CD4-positive, alpha-beta T cell treated with Interleukin-10 for 1 hour (primary cell): ENCODE data around the gene ANGEL1.
A peak's percentile ranks its signal among the peaks of the same experiment; 100 is the strongest.

Source experiments
- DNase-seq: peaks from one replicate; pipeline ENCODE4 v3.0.0-alpha.2; 2020

ANGEL1 gene

DNA sequence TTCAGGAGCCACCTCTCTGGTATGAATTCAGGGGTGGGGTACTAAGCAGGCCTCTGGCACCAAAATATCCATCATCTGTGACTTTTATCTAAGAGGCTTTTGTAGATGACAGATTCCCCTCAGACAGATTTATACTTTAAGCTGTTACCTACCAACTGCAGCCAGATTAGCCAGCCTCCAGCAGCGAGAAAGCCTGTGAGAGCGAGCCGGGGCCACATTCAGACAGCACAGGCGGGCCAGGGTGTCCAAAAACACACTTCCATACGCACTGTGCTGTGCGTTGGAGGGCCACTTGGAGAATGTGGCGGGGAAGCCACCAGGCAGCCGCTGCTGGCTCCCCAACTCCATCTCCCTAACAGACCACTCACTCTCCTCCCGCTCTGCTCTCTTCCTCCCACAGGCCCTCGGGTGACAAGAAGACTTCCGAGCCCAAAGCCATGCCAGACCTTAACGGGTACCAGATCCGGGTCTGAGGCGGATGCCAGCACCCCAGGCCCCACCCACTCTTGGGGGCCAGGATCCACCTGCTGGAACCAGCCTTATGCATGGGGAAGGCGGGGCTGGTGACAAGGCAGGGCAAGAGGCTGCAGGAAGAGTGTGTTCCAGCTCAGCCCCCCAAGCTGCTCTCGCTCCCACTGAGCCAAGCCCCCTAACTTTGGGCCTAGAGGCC lies 34.0 kb downstream of the ANGEL1 start:
- DNase-seq, result no peak

DNA sequence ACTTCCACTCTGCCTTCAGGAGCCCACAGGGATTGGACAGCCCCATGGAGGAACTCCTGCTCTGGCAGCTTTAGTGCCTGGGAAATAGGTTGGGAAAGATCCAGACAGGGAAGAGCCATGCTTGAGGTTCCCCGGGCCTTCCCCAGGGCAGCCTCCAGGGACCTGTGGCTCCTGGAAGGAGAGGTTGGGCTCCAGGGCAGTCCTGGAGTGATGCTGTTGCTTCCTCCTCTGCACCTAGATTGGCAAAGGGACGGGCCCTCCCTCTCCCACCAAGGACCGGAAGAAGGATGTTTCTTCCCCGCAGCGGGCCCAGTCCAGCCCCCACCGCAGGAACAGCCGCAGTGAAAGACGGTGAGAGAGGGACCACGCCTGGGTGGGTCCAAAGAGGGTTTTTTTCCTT lies 35.0 kb downstream of the ANGEL1 start:
- no peak for DNase-seq

DNA sequence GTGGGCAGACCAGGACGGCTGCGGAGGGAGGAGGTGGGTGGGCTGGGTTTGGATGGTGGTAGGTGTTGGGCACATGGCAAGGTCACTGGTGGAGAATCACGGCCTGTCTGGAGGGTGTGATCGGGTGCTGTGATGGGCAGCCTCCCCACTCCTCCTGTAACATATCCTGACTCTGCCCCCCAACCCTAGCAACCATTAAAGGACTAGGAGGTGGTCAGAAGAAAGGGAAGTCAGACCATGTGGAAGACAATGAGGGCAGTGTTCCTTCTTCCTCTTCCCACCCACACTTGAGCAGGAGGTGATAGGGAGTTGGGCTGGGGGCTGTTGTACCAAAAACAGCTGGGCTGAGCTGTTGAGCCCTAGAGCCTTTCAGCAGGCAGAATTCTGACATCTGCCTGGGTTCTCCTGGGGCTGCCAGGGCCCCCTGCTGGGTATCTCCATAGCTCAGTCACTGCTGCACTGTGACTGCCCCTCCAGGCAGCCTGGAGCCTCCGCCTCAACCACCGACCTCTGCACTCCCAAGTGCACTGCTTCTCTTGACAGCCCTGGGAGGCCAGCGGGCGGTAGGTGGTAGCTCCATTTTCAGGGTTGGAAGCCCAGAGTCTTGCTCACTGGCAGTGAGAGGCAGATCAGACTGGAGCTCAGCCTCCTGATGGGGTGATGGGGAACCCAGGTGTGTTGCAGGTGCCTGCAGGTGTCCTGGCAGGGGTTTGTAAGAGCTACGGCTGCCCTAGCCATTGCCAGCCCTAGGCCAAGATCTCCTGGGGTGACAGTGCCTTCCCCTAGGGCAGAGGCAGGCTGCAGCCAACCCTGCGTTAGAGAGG lies 36.0 kb downstream of the ANGEL1 start:
- DNase-seq, result no peak

- DNase-seq, result no peak
Measured at GRCh38 chr14:76775695-76776427, 36.8 kb downstream of the ANGEL1 start.

- DNase-seq, result no peak
Measured at GRCh38 chr14:76774821-76775694, 37.6 kb downstream of the ANGEL1 start.

DNA sequence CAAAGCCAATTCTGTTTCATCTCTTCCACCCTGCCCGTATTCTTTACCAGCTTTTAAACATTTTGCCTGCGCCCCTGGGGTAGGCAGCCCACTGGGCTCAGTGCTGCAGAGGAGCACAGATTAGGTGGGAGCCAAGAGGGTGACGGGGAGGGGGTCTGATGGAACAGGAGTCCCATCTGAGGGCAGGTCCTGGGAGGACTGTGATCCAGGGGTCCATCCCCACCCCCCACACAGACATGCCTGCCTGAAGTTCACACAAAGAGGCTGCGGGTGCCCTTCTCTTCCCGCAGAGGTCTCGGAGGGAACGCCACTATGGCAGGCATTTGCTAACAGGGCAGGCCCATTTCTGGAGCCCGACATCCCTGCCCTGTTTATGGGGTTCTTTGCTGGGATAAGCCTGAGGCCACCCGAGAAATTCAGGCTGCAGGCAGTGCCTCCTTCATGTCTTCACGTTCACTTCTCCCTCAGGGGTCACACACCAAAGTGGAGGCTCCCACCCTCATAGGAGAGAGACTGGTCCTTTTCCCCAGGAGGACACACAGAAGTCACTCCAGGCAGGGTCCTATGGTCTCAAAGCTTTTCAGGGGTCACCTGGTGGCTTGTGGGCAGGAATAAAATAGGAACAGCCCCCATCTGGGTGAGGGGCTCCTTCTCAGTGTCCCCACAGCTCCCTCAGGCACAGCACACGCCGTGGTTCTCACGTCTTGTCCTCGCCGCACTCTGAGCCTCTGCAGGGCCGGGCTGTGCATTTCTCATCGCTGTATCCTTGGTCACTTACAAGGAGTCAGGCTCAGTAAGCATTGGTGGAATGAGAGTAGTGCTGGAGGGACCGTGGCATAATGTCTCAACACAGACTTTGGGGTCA lies 38.5 kb downstream of the ANGEL1 start:
- no peak for DNase-seq

- DNase-seq, result peak; percentile 24
Measured at GRCh38 chr14:76773188-76773885, 39.3 kb downstream of the ANGEL1 start.

- DNase-seq, result no peak
Measured at GRCh38 chr14:76772300-76773187, 40.1 kb downstream of the ANGEL1 start.

DNA sequence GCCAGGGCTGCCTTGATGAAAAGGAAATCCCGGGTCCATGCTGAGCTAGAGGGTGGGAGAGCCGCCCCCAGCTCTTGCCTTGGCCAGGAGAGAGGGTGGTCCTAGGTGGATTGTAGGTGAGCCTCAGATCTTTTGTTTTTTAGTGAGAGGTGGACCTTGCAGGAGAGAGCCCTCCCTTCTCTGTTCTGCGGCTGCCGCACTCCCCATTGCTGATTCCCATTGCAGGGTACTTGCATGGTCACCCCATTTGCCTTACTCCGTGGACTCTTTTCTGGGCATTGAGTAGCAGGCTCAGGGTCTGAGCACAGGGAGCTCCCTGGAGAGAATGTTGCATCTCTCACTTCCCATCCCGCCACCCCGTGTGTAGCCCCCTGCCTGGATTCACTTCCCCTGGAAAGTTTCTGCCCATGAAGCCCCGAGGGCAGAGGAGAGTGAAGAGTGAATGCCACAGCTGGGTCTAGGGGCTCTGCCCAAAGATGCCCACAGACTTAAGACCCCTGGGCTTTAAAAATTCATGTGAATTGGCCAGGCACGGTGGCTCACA lies 41.2 kb downstream of the ANGEL1 start:
- no peak for DNase-seq

DNA sequence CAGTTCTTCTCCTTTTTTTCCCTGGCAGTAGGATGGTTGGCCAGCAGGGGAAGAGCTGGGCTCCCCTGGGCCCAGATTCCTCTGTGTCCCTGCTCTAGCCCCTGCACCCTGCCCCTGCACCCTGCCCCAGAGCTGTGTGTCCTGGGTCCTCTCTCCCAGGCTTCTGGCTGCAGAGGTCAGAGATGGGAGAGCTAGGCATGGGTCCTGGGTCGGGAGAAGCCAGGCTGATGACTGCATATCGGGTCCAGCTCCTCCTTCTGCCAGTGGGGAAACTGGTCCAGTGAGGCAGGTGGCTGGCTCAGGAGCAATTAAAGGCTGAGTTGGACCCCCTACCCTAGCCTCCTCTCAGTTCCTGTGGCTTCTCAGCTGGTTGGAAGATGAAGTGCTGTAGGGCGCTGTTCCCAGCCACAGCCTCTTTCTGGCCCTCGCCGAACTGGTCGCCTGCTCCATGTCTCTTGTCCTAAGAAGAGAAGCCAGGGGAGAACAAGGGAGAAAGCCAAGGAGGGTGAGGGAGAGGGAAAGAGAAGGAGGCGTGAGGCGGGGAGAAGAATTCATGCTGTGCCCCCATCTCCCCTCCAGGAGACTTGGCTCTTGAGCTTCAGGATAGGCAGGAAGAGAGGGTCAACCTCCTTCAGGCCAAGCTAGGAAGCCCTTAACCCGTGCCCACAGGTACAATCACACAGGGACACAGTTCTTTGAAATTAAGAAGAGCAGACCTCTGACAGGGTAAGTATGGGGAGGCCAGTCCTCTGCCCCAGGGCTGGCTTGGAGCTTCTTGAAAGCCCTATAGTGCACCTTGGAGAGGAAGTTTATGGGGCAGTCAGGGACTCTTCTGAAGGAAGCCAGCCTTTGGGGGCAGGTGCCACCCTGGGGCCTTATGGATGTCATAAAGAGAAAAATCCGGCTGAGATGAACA lies 41.9 kb downstream of the ANGEL1 start:
- no peak for DNase-seq

- DNase-seq, result no peak
Measured at GRCh38 chr14:76769636-76770292, 42.9 kb downstream of the ANGEL1 start.

DNA sequence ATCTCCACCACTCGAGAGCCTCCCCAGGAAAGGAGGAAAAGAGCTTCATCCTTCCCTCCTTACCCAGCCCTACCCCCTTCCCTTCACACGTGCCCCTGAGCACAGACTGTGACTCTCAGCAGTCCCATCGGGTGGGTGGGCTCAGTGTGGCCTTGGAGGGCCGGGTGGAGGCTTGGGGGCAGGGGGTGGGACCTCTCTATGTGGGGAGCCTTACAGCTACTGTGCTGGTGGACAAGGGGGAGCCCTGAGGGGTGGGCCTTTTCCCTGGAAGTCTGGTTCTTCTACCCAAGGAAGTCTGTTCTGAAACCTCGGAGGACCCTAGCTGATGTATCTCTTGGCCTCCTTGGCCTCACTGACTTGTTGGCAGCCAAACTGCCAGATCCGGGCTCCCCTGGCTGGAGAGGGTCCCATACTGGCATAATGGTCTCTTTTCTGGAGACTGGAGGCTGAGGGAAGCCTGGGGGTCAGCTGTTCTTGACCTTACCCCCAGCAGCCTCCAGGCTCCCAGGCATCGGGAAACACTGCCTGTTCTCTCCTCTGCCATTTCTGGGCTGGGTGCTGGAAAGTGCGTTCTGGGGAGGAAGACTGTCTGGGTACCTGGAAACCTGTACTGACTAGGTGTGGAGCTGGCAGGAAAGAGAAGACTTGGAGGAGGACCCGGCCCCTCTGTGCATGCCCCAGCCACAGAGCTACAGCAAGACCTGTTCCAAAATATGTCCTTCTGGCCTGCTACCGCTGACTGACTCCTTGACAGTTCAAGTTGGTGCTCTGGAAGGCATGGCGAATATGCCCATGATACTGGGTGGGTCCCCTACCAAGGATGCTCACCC lies 43.8 kb downstream of the ANGEL1 start:
- no peak for DNase-seq

- DNase-seq, result peak; percentile 88
Measured at GRCh38 chr14:76767681-76768656, 44.7 kb downstream of the ANGEL1 start.

- DNase-seq, result no peak
Measured at GRCh38 chr14:76765461-76765931, 47.2 kb downstream of the ANGEL1 start.
